HepG2 (cell line): Measurements from ENCODE around the gene GH2. TPM values are rescaled to one million over a fixed set of nuclear protein-coding genes. Genes with fewer than 3 reads are reported as not detected.

Experiments
- BCL3 ChIP-seq: sonication (generic); formaldehyde crosslinking; IDR thresholded peaks from 2 replicates; pipeline ENCODE4 v1.5.1; 2020; ENCODE audit warnings: mild to moderate bottlenecking, missing genetic modification reagents, moderate library complexity
- CBX1 ChIP-seq: IDR thresholded peaks from one replicate; pipeline ENCODE4 v1.6.1; 2016; ENCODE audit warnings: antibody characterized with exemption, low read depth
- FOXA3 ChIP-seq: IDR thresholded peaks from 2 replicates; pipeline ENCODE4 v1.6.1; 2016; ENCODE audit warnings: missing genetic modification reagents, missing compliant biosample characterization
- HDAC6 ChIP-seq: fragments of 200-600 bp; sonication (generic); IDR thresholded peaks from 2 replicates; pipeline ENCODE4 v1.7.0; 2017; ENCODE audit warnings: mild to moderate bottlenecking, antibody characterized with exemption, low read length, low read depth
- HINFP ChIP-seq: sonication (generic); formaldehyde crosslinking; IDR thresholded peaks from 2 replicates; pipeline ENCODE4 v1.4.0; 2020; ENCODE audit warnings: low read depth, mild to moderate bottlenecking, missing genetic modification reagents
- HNF4A ChIP-seq: sonication (generic); formaldehyde crosslinking; IDR thresholded peaks from 2 replicates; pipeline ENCODE4 v1.4.0; 2020; ENCODE audit warnings: missing genetic modification reagents
- POLR2A ChIP-seq, 2 experiments: IDR thresholded peaks; 2 replicates each; pipeline ENCODE4 v1.6.1; 2011; ENCODE audit warnings: low read depth in 2 of 2, low read length in 2 of 2, mild to moderate bottlenecking in 1 of 2, moderate library complexity in 1 of 2; ENCODE audit not compliant: insufficient read depth in 1 of 2
- POLR2AphosphoS5 ChIP-seq: IDR thresholded peaks from 2 replicates; pipeline ENCODE4 v1.6.1; 2012; ENCODE audit warnings: low read depth, low read length
- RFX3 ChIP-seq: IDR thresholded peaks from 2 replicates; pipeline ENCODE4 v1.6.1; 2016; ENCODE audit warnings: missing biosample characterization, missing genetic modification reagents
- SMARCE1 ChIP-seq: fragments of 450-650 bp; IDR thresholded peaks from 2 replicates; pipeline ENCODE4 v1.6.1; 2017; ENCODE audit warnings: borderline replicate concordance
- ZC3H4 ChIP-seq: sonication (generic); formaldehyde crosslinking; IDR thresholded peaks from 2 replicates; pipeline ENCODE4 v1.4.0; 2020; ENCODE audit warnings: missing genetic modification reagents, borderline replicate concordance
- ZEB1 ChIP-seq: IDR thresholded peaks from 2 replicates; pipeline ENCODE4 v1.6.1; 2012; ENCODE audit warnings: mild to moderate bottlenecking, low read depth, inconsistent platforms; ENCODE audit not compliant: insufficient replicate concordance
- ZFP1 ChIP-seq: IDR thresholded peaks from 2 replicates; pipeline ENCODE4 v1.6.1; 2016
- ZMYM4 ChIP-seq: sonication (generic); formaldehyde crosslinking; IDR thresholded peaks from 2 replicates; pipeline ENCODE4 v1.8.1; 2023; ENCODE audit warnings: mild to moderate bottlenecking, missing genetic modification reagents
- ZNF326 ChIP-seq: sonication (generic); formaldehyde crosslinking; IDR thresholded peaks from 2 replicates; pipeline ENCODE4 v1.4.0; 2020; ENCODE audit warnings: missing genetic modification reagents, borderline replicate concordance
- ZNF354B ChIP-seq: sonication (generic); formaldehyde crosslinking; IDR thresholded peaks from 2 replicates; pipeline ENCODE4 v1.8.0; 2022; ENCODE audit warnings: mild to moderate bottlenecking, missing genetic modification reagents
- ZNF543 ChIP-seq: sonication (generic); formaldehyde crosslinking; IDR thresholded peaks from 2 replicates; pipeline ENCODE4 v1.4.0; 2020; ENCODE audit warnings: mild to moderate bottlenecking, missing genetic modification reagents
- ZNF550 ChIP-seq: sonication (generic); formaldehyde crosslinking; IDR thresholded peaks from 2 replicates; pipeline ENCODE4 v1.4.0; 2020; ENCODE audit warnings: mild to moderate bottlenecking, missing genetic modification reagents, borderline replicate concordance
- ZNF790 ChIP-seq: sonication (generic); formaldehyde crosslinking; IDR thresholded peaks from 2 replicates; pipeline ENCODE4 v1.8.0; 2022; ENCODE audit warnings: missing genetic modification reagents, mild to moderate bottlenecking, borderline replicate concordance
- ZNF816 ChIP-seq: sonication (generic); formaldehyde crosslinking; IDR thresholded peaks from 2 replicates; pipeline ENCODE4 v1.8.0; 2022; ENCODE audit warnings: missing genetic modification reagents, mild to moderate bottlenecking, borderline replicate concordance
- ZZZ3 ChIP-seq: sonication (generic); formaldehyde crosslinking; IDR thresholded peaks from 2 replicates; pipeline ENCODE4 v1.4.0; 2020; ENCODE audit warnings: missing genetic modification reagents, mild to moderate bottlenecking, borderline replicate concordance
- polyA plus RNA-seq, 8 experiments: library from polyadenylated mRNA; depleted of rRNA in 3 of 8; stranded (reverse) in 7 of 8; unstranded in 1 of 8; fragments of >200 nt; fragmentation: Illumina TruSeq in 4 of 8; extraction: Trizol in 4 of 8; gene quantifications; 2 replicates each; pipeline versions ENCODE4 v1.2.1 to v1.2.3, GENCODE V29; 2011 to 2016; ENCODE audit warnings: low read depth in 4 of 8, missing spikeins in 1 of 8, mixed read lengths in 1 of 8; ENCODE audit not compliant: insufficient read depth in 1 of 8
- total RNA-seq, 5 experiments: library from RNA; depleted of rRNA; stranded (reverse); fragments of >200 nt; fragmentation: Illumina TruSeq; extraction: Trizol; gene quantifications; 2 replicates each; pipeline ENCODE4 v1.2.3, GENCODE V29; 2016; ENCODE audit warnings: low read depth in 1 of 5
- TF ChIP-seq, protein P1 (sequence below): sonication (generic); formaldehyde crosslinking; IDR thresholded peaks from 2 replicates; pipeline ENCODE4 v1.4.0; 2020; ENCODE audit warnings: missing genetic modification reagents
- TF ChIP-seq, protein P2 (sequence below): sonication (generic); formaldehyde crosslinking; IDR thresholded peaks from 2 replicates; pipeline ENCODE4 v1.5.0; 2020; ENCODE audit warnings: missing genetic modification reagents, mild to moderate bottlenecking, borderline replicate concordance
- TF ChIP-seq, protein P3 (sequence below): sonication (generic); formaldehyde crosslinking; IDR thresholded peaks from 2 replicates; pipeline ENCODE4 v1.4.0; 2020; ENCODE audit warnings: mild to moderate bottlenecking, missing genetic modification reagents
- TF ChIP-seq, protein P4 (sequence below): sonication (generic); formaldehyde crosslinking; IDR thresholded peaks from 2 replicates; pipeline ENCODE4 v1.8.0; 2022; ENCODE audit warnings: missing genetic modification reagents, mild to moderate bottlenecking, inconsistent platforms, borderline replicate concordance

GH2 gene
- total and polyA plus RNA-seq, 2 of the 13 experiments (the other 11 are each of a cell fraction or from before 2014, with no cell fraction given): not detected

- TF ChIP-seq, protein P1, sequence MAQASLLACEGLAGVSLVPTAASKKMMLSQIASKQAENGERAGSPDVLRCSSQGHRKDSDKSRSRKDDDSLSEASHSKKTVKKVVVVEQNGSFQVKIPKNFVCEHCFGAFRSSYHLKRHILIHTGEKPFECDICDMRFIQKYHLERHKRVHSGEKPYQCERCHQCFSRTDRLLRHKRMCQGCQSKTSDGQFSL (CRISPR knock-in tag): no peak
- TF ChIP-seq ZNF550 (CRISPR knock-in tag) (no peak), ZZZ3 (CRISPR knock-in tag) (no peak), SMARCE1 (no peak), ZNF816 (no peak), ZNF790 (CRISPR knock-in tag) (no peak), POLR2A (IDR thresholded peaks at IDR 0.05; ENCODE audit: insufficient read depth in 1 of 2, low read depth in 2 of 2, low read length in 2 of 2) (no peak), ZNF543 (CRISPR knock-in tag) (no peak), ZNF354B (CRISPR knock-in tag) (no peak), ZNF326 (CRISPR knock-in tag) (no peak), RFX3 (CRISPR knock-in tag) (no peak), HDAC6 (no peak), FOXA3 (CRISPR knock-in tag) (no peak), HNF4A (no peak), CBX1 (no peak), ZMYM4 (CRISPR knock-in tag) (peak; percentile 84), POLR2AphosphoS5 (no peak), HINFP (no peak), ZEB1 (no peak), ZC3H4 (CRISPR knock-in tag) (no peak), ZFP1 (CRISPR knock-in tag) (no peak), BCL3 (CRISPR knock-in tag) (no peak)
- TF ChIP-seq, protein P2, sequence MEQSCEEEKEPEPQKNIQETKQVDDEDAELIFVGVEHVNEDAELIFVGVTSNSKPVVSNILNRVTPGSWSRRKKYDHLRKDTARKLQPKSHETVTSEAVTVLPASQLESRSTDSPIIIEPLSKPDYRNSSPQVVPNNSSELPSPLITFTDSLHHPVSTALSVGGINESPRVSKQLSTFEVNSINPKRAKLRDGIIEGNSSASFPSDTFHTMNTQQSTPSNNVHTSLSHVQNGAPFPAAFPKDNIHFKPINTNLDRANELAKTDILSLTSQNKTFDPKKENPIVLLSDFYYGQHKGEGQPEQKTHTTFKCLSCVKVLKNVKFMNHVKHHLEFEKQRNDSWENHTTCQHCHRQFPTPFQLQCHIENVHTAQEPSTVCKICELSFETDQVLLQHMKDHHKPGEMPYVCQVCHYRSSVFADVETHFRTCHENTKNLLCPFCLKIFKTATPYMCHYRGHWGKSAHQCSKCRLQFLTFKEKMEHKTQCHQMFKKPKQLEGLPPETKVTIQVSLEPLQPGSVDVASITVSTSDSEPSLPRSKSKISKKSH (CRISPR knock-in tag): no peak
- TF ChIP-seq, protein P3, sequence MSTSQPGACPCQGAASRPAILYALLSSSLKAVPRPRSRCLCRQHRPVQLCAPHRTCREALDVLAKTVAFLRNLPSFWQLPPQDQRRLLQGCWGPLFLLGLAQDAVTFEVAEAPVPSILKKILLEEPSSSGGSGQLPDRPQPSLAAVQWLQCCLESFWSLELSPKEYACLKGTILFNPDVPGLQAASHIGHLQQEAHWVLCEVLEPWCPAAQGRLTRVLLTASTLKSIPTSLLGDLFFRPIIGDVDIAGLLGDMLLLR (CRISPR knock-in tag): peak; percentile 47; the same call in 1 of the 2 replicates
- TF ChIP-seq, protein P4, sequence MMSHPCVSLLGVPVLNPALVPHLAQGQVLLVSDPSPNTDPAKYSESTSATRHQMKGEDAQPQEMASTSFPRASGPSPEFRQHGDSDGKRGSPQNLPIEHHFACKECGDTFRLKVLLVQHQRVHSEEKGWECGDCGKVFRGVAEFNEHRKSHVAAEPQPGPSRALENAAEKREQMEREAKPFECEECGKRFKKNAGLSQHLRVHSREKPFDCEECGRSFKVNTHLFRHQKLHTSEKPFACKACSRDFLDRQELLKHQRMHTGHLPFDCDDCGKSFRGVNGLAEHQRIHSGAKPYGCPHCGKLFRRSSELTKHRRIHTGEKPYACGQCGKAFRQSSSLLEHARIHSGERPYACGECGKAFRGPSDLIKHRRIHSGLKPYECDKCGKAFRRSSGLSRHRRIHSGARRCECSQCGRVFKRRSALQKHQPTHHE (CRISPR knock-in tag): no peak
These were observed 32.7 kb downstream of the GH2 start (continued) for GRCh38 chr17:63848834-63849689.
